ENCODE results near the gene CNTNAP2.

The CNTNAP2 gene

DNA sequence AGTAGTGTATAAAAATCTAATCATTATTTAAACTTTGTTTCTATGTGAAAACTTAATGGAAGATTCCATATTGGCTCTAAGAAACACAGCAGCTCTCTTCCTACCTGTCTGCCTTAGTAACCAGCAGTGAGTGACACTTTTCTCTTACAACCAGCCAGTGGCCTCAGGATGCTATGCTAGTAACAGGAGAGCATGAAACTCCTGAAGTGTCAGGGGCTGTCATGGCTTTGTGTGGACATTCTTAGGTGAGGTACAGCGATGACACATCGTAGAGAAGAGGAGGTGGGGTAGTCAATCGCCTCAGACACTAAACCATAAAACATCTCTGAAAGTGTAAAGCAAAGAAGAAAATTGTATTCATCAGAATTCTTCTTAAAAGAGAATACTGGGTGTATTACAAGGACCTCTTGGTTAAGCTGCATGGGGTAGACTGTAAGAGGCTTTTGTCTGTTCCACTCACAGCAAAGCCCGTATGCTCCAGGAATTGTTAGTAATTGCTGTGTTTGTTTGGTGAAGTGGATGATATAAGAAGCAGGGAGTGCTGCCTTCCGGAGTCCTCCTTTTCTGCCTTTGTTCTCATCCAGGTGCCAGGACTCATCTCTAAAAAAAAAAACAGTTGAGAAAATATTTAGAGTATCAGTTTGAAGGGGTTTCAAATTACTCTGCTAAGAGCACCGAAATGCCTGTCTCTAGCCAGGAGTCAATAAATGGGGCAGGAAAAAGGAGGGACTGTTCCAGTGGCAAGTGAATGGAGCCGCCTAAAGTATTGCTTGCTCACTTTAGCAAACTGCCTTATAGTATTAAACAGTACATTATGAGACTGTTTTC lies 518.8 kb downstream of the CNTNAP2 start:
- no peak for DNase-seq

DNA sequence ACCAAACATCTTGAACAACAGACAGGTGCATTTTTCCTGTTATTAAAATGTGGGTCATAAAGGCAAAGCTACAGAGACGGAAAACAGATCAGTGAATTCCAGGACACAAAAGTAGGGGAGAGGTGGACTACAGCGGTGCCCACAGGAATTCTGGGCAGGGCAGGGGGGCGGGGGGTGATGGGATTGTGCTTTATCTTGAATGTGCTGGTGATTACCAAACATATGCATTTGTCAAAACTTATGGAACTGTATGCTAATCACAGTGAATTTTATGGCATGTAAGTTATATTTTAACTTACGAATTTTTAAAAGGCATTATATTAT lies 519.4 kb downstream of the CNTNAP2 start:
- DNase-seq, result no peak

DNA sequence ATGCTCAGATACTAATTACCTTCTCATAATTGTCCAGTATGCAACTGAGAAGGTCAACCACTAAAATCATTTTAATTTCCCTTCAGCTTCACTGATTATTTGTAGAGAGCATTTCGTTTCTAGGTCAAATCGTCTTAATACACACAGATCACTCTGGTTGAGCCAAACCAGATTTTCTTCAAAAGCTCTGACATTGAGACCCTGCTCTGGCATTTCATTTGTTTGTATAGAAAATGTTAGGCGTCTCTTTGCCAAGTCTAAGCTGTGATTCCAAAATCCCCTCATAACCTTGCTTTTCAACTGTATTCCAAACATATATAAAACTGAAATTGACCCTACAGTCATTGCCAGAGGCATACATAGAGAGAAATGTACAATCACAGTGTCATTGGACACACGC lies 520.0 kb downstream of the CNTNAP2 start:
- DNase-seq, result no peak

DNA sequence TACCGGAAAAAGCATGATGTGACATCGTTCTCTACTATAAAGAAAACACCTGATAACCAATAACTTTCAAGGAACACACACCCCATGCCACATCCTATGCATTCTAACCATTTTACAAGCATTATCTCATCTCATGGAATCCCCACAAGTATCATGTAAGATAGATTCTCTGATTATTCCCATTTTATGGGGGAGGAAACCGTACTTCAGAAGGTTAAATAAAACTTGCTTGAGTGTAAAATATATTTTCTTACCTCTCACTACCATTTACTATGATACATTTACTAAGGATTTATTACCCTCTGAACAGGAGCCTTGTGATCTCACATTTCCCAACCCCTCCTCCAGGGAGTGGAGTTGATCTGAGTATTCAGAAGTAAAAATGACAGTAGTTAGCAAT lies 522.7 kb downstream of the CNTNAP2 start:
- DNase-seq, result no peak

DNA sequence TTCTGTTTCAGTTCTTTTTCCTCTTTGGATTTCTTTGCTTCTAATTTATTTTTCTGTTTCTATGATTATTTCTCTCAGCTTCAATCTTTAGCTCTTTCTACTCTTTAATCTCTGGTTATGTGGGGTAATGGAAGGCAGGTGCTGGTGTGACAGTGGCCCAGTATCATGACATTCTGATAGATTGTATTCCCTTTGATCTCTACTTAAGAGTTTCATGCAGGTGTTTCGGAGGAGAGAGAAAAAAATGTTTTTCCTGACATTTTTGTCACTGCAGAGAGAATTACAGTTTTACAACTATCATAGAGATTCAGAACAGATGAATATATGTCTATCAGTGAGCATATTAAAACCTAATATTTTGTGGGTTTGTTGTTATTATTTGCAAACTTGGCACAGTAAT lies 524.9 kb downstream of the CNTNAP2 start:
- DNase-seq, result no peak

DNA sequence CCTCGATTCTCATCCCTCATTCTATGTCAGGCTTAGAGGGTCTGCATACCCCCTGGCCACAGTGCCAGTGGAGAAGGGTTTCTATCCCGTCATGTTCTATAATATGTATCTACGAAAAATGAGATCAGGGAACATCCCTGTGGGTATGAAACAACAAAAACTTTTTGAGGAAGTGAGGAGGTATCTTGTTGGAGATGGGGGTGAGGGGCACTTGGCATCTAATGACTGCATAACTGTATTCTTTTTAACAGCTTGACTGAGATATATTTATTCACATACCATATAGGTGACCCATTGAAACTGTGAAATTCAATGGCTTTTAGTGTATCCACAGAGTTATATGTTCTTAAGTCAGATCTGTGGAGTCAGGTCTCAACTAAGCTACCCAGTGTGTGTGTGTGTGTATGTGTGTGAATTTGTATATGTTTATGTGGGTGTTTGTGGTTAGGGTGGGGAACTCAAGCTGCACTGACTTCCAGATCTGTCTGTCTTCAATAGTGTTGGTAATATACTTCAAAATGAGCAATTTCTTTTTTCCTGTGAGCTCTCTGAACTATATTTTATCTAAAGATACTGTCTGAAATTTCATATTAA lies 528.9 kb downstream of the CNTNAP2 start:
- no peak for DNase-seq

DNA sequence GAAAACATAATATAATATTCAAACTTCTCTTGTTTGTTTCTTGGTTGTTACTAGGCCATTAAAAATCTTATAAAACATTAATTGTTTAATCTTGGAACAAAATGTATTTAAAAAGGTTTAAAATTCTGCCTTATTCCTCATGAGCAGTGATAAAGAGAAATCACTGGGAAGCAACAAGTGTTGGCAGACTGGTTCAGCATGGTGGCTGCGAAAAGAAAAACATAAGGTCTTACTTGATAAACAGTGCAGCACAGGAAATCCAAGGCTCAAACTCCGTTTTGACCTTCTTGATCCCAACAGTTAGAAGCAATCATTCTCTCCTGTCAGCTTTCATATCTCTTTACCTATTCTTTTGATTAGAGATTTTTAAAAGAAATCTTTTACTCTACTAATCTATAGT lies 530.8 kb downstream of the CNTNAP2 start:
- no peak for DNase-seq

DNA sequence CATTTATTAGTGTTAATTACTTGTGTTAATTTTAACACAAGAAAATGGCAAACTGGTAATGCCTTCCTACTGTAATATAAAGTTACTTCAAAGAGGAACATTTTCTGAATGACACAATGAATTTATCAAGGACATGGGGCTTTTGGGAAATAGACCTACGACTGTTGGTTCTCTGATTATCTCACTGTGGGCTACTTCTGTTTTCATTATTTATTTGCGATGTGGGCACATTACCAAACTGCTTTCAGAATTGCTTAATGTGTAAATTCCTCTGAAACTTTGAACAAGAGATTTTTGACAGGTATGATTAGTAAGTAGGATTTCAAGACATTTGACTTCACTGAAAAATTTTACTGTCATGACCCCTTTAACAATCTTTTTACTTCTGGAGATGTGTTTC lies 535.6 kb downstream of the CNTNAP2 start:
- DNase-seq, result no peak

DNA sequence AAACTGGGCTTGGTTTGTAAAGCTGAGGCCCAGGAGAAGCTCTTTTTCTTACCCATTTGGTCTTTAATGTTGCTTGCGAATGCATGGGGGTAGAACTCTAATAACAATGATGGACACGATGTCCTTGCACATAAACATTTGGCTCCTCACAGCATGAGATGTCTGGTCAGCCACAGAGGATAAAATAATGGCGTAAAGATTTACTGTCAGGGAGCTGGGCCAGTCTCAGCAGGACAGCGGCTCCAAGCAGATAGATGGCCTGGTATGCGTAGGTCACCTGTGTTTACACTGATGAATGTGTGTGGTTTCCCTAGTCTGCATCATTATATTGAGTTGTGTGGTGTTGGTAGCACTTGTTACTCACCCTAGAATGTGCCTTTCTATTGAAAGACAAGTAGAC lies 537.4 kb downstream of the CNTNAP2 start:
- no peak for DNase-seq

DNA sequence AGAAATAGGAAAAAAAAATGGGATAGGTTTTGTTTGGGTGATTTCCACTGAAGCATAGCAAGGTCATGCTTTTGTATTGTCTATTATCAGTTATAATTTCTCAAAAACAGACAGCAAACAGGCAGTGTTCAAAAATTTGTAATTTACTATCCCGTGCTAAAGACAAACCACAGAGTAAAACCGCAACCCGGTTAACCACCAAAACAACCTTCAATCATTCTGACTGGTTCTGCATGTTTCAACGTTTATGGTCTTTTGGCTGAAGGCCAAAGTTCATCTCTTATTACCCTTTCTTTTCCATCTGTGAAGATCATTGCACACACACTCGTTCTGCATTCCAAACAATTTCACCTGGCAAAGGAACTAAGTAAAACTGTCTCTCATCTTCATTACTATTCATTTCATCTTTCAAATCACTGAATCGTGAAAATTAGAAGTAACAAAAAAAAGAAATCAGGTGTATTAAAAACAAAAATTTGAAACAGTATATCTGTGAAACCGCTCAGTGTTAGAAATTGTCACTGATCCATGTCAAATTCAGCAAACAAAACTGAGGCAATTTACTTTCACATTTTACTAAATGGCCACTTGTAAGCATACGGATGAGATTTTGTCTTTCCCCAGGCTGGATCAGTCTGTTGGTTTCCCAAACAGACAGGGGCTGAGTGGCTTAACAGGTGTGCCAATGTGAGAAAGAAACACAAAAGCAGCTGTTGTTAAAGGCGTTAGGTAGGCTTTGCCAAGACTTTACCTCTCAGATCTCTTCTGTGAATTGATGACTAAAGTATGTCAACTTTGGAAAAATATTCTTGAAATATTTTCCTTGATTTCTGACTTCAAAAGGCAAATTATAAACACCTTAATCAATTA lies 539.6 kb downstream of the CNTNAP2 start:
- DNase-seq, result no peak

DNA sequence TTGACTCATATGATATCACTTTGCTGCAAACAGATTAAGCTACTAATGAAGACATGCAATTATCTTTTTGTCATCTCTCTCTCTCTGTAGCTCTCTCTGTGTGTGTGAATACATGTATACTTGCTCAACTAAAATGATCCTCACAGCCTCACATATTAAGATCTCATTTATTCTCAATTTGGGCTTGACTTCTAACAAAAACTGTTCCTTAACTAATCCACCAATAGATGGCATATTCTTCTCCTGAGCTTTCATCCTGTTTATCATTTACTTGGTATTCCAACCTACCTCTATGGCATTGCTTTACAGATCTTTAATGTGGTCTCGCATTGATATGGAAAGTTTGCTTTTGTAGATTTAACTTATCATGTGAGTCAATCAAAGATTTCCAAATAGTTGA lies 540.4 kb downstream of the CNTNAP2 start:
- DNase-seq, result no peak

DNA sequence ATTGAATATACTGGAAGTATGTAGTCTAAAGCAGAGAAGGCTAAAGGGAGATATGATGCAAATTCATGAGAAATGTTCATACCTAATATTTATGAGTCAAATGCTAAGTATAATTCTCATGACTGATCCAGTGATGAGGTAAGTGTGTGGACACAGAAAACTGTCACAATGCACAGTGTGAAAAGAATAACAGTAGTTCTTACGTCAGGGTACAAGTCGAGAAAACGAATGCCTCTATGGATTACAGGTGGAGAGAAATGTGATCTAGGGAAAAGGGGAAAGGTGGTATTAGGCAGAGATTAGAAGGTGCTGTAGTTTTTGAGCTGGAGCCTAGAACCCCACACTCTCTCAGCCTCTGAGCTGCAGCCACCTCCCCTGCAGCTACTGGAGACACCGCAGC lies 542.0 kb downstream of the CNTNAP2 start:
- DNase-seq, result no peak

DNA sequence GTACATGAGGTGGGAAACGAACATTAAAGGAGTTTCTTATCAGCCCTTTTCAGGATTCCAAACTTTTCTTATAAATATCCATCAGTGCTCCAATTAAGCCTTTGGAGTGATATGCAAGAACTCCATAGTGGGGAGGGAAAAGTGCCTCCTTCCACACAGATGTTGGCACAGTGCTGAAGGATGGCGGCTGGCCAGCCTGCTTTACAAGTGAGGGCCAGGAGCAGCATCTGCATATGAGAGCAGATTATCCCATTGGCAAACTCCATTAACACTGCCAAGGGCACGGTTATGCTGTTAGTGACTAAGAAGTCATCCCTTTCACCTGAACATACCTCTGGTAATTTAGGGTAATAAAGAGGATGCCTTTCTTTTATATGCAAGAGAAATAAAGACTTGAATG lies 543.1 kb downstream of the CNTNAP2 start:
- DNase-seq, result no peak

DNA sequence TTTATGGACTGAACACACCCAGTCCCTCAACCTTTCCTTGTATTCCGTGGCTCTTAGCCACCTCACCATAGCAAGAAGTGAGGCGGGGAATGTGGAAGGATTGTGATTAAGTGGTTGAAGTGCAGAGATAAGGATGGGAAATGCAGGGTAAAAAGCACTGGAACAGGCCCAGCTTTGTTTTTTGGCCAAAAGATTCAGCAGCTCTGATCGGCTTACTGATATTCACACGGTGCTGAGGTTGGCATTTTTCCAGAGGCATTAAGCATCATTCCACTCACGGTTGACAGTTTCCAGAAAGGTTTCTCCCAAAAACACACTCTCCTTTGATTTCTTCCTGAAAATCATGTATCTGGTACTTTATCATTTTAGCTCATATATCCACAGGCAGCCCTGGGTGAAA lies 544.2 kb downstream of the CNTNAP2 start:
- DNase-seq, result no peak

DNA sequence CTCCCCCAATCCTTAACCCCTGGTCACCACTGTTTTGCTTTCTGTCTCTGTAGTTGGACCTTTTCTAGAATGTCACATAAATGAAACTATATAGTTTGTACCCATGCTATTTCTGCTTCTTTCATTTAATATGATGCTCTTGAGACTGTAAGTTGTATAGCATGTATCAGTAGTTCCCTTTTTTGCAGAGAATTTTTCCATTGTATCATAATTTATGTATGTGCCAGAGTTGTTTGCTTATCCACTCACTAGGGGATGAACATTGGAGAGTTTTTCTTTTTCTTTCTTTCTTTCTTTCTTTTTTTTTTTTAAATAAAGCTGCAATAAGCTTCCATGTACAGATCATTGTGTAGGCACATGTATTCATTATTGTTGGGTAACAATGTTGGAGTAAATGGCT lies 544.8 kb downstream of the CNTNAP2 start:
- no peak for DNase-seq

DNA sequence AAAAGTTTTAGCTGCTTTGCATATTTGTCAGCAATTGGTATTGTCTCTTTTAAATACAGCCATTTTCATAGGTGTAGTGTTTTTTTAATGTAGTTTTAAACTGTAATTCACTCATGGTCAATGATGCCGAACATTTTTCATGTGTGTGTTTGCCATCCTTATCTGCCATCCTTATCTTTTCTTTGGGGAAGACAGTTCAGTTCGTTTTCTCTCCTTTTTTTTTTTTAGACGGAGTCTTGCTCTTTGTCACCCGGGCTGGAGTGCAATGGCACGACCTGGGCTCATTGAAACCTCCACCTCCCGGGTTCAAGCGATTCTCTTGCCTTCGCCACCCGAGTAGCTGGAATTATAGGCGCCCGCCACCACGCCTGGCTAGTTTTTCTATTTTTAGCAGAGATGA lies 545.3 kb downstream of the CNTNAP2 start:
- no peak for DNase-seq

DNA sequence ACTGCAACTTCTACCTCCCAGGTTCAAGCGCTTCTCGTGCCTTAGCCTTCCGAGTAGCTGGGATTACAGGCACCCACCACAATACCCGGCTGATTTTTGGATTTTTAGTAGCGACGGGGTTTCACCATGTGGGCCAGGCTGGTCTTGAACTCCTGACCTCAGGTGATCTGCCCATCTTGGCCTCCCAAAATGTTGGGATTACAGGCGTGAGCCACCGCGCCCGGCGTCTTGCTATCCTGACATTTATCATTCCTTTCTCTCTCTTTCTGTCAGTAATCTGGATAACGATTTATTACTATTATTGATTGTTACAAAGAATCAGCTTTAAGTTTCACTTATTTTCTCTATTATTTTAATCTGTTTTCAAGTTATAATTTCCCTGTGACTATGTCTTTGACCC lies 548.4 kb downstream of the CNTNAP2 start:
- no peak for DNase-seq

DNA sequence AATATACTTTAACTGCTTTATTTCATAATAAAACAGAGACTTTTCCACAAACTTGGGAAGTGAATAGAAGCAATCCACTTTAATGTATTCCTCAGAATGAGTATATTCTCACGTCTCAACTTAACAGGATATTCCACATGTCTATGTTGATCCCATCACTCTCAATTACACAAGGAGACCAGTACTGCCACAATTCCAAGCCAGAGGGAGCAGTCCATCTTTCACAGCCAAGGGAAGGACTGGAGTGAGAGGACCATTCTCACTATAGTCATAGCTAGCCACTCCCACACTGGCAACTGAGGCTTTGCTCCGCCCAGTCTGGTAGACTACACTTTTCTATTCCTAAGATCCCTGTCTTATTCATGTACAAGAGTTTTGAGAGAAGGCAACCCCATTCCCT lies 553.9 kb downstream of the CNTNAP2 start:
- DNase-seq, result no peak

DNA sequence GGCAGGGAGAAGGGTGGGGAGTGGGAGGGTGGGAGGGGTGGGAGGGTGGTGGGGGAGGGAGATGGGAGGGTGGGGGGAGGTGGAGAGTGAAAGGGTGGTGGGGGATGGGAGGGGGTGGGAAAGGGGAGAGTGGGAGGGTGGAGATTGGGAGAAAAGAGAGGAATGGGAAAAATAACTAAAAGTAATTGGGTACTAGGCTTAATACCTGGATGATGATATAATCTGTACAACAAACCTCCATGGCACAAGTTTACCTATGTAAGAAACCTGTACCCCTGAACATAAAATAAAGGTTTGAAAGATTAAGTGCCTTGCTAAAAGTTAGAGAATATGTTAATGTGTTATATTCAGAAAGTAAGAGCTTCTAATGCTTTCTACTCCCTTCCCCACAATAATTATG lies 564.9 kb downstream of the CNTNAP2 start:
- no peak for DNase-seq

DNA sequence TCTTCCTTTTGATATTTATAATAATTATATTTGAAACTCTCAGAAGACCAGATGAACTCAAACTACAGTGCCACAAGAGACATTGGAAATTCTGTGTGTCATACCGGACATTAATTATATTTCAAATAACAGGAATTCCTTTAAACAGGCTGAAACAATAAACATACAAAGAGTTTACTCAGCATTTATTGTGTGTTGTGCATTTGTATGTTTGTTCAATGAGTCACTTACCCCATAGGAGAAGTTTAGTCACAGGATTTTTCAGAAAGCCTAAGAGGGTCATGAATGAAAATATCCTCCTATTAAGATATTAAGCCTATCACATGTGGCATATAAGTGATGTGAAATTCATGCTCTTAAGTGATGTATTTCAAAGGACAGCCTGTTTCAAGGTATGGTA lies 566.8 kb downstream of the CNTNAP2 start:
- DNase-seq, result no peak

DNA sequence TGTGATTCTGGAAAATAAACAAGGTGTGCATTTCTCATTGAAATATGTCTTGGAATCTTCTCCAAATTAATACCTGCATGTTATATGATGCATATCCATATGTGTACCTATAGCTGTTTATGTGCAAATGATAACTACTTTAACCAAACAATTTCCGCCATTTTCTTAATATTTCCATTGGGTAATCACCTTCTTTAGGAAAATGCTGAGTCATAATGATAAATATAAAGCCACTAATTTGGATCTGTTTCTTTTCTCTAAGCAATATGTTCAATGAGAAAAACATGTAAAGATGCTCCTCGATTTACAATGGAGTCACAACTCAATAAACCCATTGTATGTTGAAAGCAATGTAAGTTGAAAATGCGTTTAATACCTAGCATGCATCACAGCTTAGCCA lies 574.4 kb downstream of the CNTNAP2 start:
- no peak for DNase-seq

DNA sequence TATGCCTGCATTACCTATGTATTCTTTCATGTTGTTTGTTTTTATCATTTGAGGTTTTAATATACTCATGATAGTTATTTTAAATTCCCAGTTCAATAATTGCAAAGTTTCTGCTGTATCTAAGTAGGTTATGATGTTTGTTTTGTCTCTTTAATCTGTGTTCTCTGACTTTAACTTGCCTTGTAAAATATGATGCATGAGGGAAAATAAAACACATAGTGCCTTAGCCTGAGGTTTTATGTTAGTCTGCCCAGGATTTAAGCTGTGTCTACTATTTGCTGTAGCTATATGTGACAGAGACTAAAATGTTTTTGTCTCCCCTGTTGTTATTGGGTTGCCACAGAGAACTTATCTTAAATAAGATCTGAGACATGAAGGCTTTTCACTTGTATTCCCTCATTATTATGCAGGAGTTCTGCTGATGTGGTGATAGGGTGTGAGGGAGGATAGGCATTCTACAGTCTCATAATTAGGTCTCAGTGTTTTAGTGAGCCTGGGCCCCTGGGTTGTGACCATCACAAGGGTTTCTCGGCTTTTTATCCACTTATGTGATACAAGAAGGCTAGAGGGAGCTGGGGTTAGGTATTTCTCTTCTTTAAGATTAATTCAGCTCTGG lies 582.5 kb downstream of the CNTNAP2 start:
- no peak for DNase-seq

DNA sequence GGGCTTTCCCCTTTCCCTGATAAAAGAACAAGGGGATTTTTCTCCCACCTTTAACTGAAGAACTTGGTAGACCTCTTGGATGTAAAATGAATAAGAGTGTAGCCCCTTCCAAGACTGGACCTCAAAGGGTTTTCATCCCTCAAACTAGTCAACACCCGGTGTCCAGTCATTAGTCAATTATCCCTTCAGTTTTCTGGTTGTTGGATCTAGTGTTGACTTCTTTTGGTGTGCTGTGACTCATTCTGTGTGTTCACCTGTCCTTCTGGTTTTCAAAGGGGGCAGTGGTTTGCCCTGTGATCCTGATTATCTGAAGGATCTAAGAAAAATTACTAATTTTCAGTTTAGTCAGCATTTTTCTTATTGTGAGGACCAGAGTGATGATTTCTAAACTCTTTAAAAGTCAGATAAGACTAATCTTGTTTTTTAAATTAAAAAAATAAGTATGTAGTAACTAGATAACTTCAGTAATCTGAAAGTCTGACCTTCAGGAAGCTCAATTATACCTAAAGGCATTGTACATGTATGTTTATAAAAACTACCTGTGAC lies 583.5 kb downstream of the CNTNAP2 start:
- DNase-seq, result no peak
